Naive thymus-derived CD4-positive, alpha-beta T cell (primary cell): Measurements from ENCODE around the gene VANGL1. TPM values are rescaled to one million over a fixed set of nuclear protein-coding genes. Genes with fewer than 3 reads are reported as not detected.

Source experiments
- ATAC-seq: fragments of 150-1000 bp; cut with Tn5 transposase; 2 replicates; pipeline ENCODE4 v1.10.0; 2021; ENCODE audit warnings: mild to moderate bottlenecking, moderate library complexity
- CTCF ChIA-PET: fragments of 350-600 bp; sonication (Branson Sonifier 250); formaldehyde crosslinking; loops from one replicate; lab custom pipeline; 2021; ENCODE audit warnings: antibody characterized with exemption; lab: Charles Lee
- POLR2A ChIA-PET: fragments of 350-600 bp; sonication (Branson Sonifier 250); formaldehyde crosslinking; loops from one replicate; lab custom pipeline; 2021; ENCODE audit warnings: antibody characterized with exemption, inconsistent platforms; lab: Charles Lee
- DNase-seq, 9 donors: peaks; one replicate each; pipeline versions ENCODE4 v3.0.0 to v3.0.0-alpha.2; 2020 to 2022; ENCODE audit warnings: mixed read lengths in 1 of 9
- H3K27ac ChIP-seq: one replicate; pipeline ENCODE4 v1.7.0; 2013; ENCODE audit warnings: mild to moderate bottlenecking, low read depth, low read length, moderate library complexity
- H3K27me3 ChIP-seq, 2 donors: one replicate each; pipeline ENCODE4 v1.7.0; 2013; ENCODE audit warnings: low read length in 2 of 2, mild to moderate bottlenecking in 2 of 2, moderate library complexity in 2 of 2; ENCODE audit not compliant: control insufficient read depth in 2 of 2, insufficient read depth in 2 of 2
- H3K36me3 ChIP-seq, 3 experiments: 1 replicate in 2 of 3; 2 replicates in 1 of 3; pipeline ENCODE4 v1.7.0; 2013; ENCODE audit warnings: low read length in 3 of 3, mild to moderate bottlenecking in 3 of 3, moderate library complexity in 1 of 3; ENCODE audit not compliant: insufficient read depth in 3 of 3, control insufficient read depth in 2 of 3
- H3K4me1 ChIP-seq, 2 donors: one replicate each; pipeline ENCODE4 v1.7.0; 2013; ENCODE audit warnings: low read length in 2 of 2, mild to moderate bottlenecking in 2 of 2, moderate library complexity in 1 of 2; ENCODE audit not compliant: control insufficient read depth in 2 of 2, insufficient read depth in 2 of 2
- H3K4me3 ChIP-seq: 2 replicates; pipeline ENCODE4 v1.7.0; 2013; ENCODE audit warnings: mild to moderate bottlenecking, low read length
- H3K9me3 ChIP-seq, 3 experiments: 1 replicate in 2 of 3; 2 replicates in 1 of 3; pipeline ENCODE4 v1.7.0; 2013; ENCODE audit warnings: low read length in 3 of 3; ENCODE audit not compliant: control insufficient read depth in 2 of 3
- H3K27ac Mint-ChIP-seq, 9 donors: one replicate each; pipeline ENCODE4 v1.8.0; 2020 to 2022; ENCODE audit warnings: mixed read lengths in 9 of 9, mild to moderate bottlenecking in 8 of 9, moderate library complexity in 5 of 9, inconsistent platforms in 2 of 9
- H3K27me3 Mint-ChIP-seq, 5 donors: one replicate each; pipeline ENCODE4 v1.8.0; 2021 to 2022; ENCODE audit warnings: mixed read lengths in 5 of 5, mild to moderate bottlenecking in 1 of 5
- H3K36me3 Mint-ChIP-seq, 5 donors: one replicate each; pipeline ENCODE4 v1.8.0; 2020 to 2022; ENCODE audit warnings: mixed read lengths in 5 of 5, mild to moderate bottlenecking in 3 of 5, inconsistent platforms in 1 of 5
- H3K4me1 Mint-ChIP-seq, 7 donors: one replicate each; pipeline ENCODE4 v1.8.0; 2020 to 2022; ENCODE audit warnings: mixed read lengths in 7 of 7, mild to moderate bottlenecking in 3 of 7, inconsistent platforms in 1 of 7
- H3K4me3 Mint-ChIP-seq, 10 donors: one replicate each; pipeline ENCODE4 v1.8.0; 2020 to 2022; ENCODE audit warnings: mild to moderate bottlenecking in 10 of 10, mixed read lengths in 10 of 10, moderate library complexity in 6 of 10, inconsistent platforms in 2 of 10
- H3K9me3 Mint-ChIP-seq, 11 donors: one replicate each; pipeline ENCODE4 v1.8.0; 2020 to 2022; ENCODE audit warnings: mixed read lengths in 11 of 11, mild to moderate bottlenecking in 4 of 11, inconsistent platforms in 1 of 11, moderate library complexity in 1 of 11
- intact Hi-C, 2 donors: fragments of 100-400 bp; cut with micrococcal nuclease; formaldehyde crosslinking; loops; one replicate each; pipeline ENCODE4 v1.15.1; 2023
- polyA plus RNA-seq, 2 donors: library from polyadenylated mRNA; unstranded; fragments of 300-500 nt; fragmentation: Illumina TruSeq; gene quantifications; one replicate each; pipeline ENCODE4 v1.2.3, GENCODE V29; 2021
- total RNA-seq, 6 experiments: library from RNA in 5 of 6; stranded (reverse) in 5 of 6; gene quantifications; 1 replicate in 5 of 6; 2 replicates in 1 of 6; pipeline ENCODE4 v1.2.3 and lab custom pipeline; 2021 to 2026

Gene VANGL1
- total and polyA plus RNA-seq, 7 experiments from 2014 or later = 0.54 to 13.3 (median 1.5) TPM

- H3K36me3 ChIP-seq = no peaks in the 10 kb centered on the region
- ATAC-seq = peak; percentile 60
- Mint-ChIP-seq H3K27me3 (peaks cover 4 to 26% (median 9%) of the 10 kb centered on the region in 5 donors), H3K36me3 (peaks cover 0 to 7% (median 0%) of the 10 kb centered on the region in 5 donors), H3K27ac (no peak overlapping the region), H3K4me1 (peaks cover 5 to 14% (median 7%) of the 10 kb centered on the region in 7 donors), H3K4me3 (no peak overlapping the region), H3K9me3 (peaks cover 0 to 5% (median 0%) of the 10 kb centered on the region in 11 donors)
- peak in 4 of 9 donors; percentile 10 to 36 (median 24) for DNase-seq
- no peak overlapping the region for H3K4me3 ChIP-seq
- intact Hi-C loops = loop anchor here in 1 of 2 donors (10.0 kb wide), 1 partner anchor 857 kb away; no protein-coding TSS in a partner anchor
- no peaks in the 10 kb centered on the region for H3K9me3 ChIP-seq
- H3K27me3 ChIP-seq = peaks cover 0 to 4% of the 10 kb centered on the region in 2 donors
- H3K4me1 ChIP-seq = peaks cover 0 to 12% of the 10 kb centered on the region in 2 donors
- CTCF ChIA-PET = no interaction called here
- H3K27ac ChIP-seq = no peak overlapping the region
- POLR2A ChIA-PET = no interaction called here
Measured at GRCh38 chr1:115647507-115647906, 5.7 kb downstream of the VANGL1 start.

DNA sequence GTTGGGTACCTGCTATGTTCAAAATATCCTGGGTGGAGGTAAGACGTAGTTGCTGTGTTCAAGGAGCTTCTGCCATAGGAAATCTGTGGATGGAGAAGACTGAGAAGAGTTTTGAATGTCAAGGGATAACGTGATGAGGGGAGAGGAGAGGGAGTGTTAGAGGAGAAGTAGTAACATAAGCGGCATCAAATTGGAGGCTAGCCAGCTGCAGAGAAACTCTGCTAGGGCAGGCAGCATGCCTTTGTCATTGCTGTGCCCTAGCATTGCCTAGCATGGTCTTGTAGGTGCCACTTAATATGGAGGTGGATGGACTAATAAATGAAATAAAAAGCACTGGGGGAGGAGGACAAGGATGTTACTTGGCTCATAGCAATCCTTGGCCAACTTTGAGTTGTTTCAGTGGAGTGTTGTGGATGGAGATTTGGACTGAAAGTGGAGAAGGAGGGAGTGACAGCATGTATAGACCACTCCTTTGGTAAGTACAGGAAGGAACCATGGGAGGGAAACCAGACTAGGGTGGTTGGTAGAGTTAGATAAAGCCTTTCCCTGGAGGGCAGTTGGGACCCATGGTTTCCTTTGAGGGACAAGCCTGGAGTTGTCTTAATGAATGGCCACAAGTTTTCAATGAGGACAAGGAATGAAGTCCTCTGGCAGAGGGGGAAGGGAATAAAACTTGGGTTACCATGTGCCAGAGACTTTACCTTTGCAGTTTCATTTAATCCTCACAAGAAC, 6.3 kb downstream of the VANGL1 start:
- peaks cover under 1 to 9% (median 3%) of the 10 kb centered on the region in 7 donors for H3K4me1 Mint-ChIP-seq
- no peak overlapping the region for H3K4me3 Mint-ChIP-seq
- no peaks in the 10 kb centered on the region for H3K36me3 ChIP-seq
- H3K9me3 ChIP-seq = no peaks in the 10 kb centered on the region
- intact Hi-C loops = loop anchor here in 1 of 2 donors (10.0 kb wide), 1 partner anchor 857 kb away; no protein-coding TSS in a partner anchor
- ChIA-PET CTCF (no interaction called here), POLR2A (no interaction called here)
- no peak overlapping the region for H3K27ac ChIP-seq
- ATAC-seq (no peak), DNase-seq (no peak)
- peaks cover 4 to 22% (median 5%) of the 10 kb centered on the region in 5 donors for H3K27me3 Mint-ChIP-seq
- no peak overlapping the region for H3K4me3 ChIP-seq
- H3K27ac Mint-ChIP-seq = no peak overlapping the region
- peaks cover 0 to 7% (median 0%) of the 10 kb centered on the region in 5 donors for H3K36me3 Mint-ChIP-seq
- H3K27me3 ChIP-seq = peaks cover 0 to 1% of the 10 kb centered on the region in 2 donors
- peaks cover 0 to 9% of the 10 kb centered on the region in 2 donors for H3K4me1 ChIP-seq
- peaks cover 0 to under 1% (median 0%) of the 10 kb centered on the region in 11 donors for H3K9me3 Mint-ChIP-seq

DNA sequence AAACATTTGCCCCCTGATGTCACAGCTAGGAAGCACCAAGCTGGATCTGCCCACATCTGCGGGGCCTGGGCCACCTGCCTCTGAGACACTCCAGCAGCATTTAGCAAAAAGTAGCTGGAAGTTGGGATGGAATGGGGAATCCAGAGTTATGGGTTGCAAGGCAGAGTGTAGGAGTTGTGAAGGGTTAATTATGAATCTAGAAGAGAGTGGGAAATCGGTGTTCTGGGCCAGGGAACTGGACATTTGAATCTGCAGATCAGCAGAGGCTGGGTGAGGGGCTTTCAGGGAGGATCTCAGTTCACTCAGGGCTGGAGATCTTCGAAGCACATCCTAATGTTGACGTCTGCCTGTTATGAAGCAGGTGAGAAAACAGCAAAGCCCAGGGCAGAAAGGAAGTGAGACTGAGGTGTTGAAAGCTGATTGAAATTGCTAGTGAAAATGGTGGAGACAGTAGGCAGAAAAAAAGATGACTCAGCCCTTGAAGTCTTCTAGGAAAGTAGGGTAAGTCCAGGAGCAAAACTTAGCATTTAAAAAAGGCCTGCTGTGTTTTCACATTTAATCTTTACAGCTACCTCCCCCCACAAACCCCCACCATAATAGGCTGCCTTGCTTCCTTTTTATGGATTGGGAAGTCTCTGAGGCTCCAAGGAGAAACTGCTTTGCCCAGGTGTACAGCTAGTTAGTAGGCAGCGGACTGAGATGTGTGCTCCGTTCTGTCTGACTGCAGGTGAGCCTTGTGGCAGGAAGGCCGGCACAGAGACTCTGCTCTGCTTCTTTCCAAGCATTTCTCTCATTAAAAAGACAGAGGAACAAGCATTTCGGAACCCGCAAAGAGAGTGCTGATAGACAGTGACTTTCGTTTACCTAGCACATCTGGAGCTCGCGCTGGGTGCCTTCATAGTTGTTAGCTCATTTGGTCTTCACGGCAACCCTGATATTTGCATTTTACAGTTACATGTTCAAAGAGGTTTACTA, 7.2 kb downstream of the VANGL1 start:
- no peaks in the 10 kb centered on the region for H3K9me3 ChIP-seq
- peaks cover 0 to 17% (median 3%) of the 10 kb centered on the region in 5 donors for H3K27me3 Mint-ChIP-seq
- POLR2A ChIA-PET = no interaction called here
- peak overlapping the region in 1 of 10 donors; percentile 10 for H3K4me3 Mint-ChIP-seq
- H3K27me3 ChIP-seq = no peaks in the 10 kb centered on the region
- intact Hi-C loops = loop anchor here in 1 of 2 donors (10.0 kb wide), 1 partner anchor 856 kb away; no protein-coding TSS in a partner anchor
- no peaks in the 10 kb centered on the region for H3K36me3 ChIP-seq
- peak overlapping the region in 1 of 9 donors; percentile 48 for H3K27ac Mint-ChIP-seq
- no peak overlapping the region for H3K27ac ChIP-seq
- peaks cover 0 to 6% of the 10 kb centered on the region in 2 donors for H3K4me1 ChIP-seq
- H3K4me3 ChIP-seq = no peak overlapping the region
- H3K9me3 Mint-ChIP-seq = no peaks in the 10 kb centered on the region
- CTCF ChIA-PET = no interaction called here
- peak in 2 of 9 donors; percentile 8 to 37 for DNase-seq
- peak; percentile 31 for ATAC-seq
- H3K4me1 Mint-ChIP-seq = peaks cover 0 to 5% (median 0%) of the 10 kb centered on the region in 7 donors
- peaks cover 0 to 8% (median 0%) of the 10 kb centered on the region in 5 donors for H3K36me3 Mint-ChIP-seq

GRCh38 chr1:115649964-115650363, 8.2 kb downstream of the VANGL1 start:
- POLR2A ChIA-PET = no interaction called here
- intact Hi-C loops = loop anchor here in 1 of 2 donors (10.0 kb wide), 1 partner anchor 855 kb away; no protein-coding TSS in a partner anchor
- H3K27ac Mint-ChIP-seq = no peak overlapping the region
- Histone ChIP-seq H3K4me1 (peaks cover 0 to 6% of the 10 kb centered on the region in 2 donors), H3K4me3 (no peak overlapping the region), H3K27ac (no peak overlapping the region), H3K27me3 (no peaks in the 10 kb centered on the region), H3K36me3 (no peaks in the 10 kb centered on the region), H3K9me3 (no peaks in the 10 kb centered on the region)
- CTCF ChIA-PET = no interaction called here
- H3K9me3 Mint-ChIP-seq = no peaks in the 10 kb centered on the region
- no peak for ATAC-seq
- DNase-seq = no peak
- no peak overlapping the region for H3K4me3 Mint-ChIP-seq
- peaks cover 0 to 11% (median 0%) of the 10 kb centered on the region in 5 donors for H3K36me3 Mint-ChIP-seq
- peaks cover 0 to 6% (median 2%) of the 10 kb centered on the region in 7 donors for H3K4me1 Mint-ChIP-seq
- H3K27me3 Mint-ChIP-seq = peaks cover 0 to 9% (median 0%) of the 10 kb centered on the region in 5 donors

GRCh38 chr1:115650961-115651360, 9.2 kb downstream of the VANGL1 start:
- CTCF ChIA-PET = no interaction called here
- Histone ChIP-seq H3K36me3 (no peaks in the 10 kb centered on the region), H3K4me3 (no peak overlapping the region), H3K9me3 (no peaks in the 10 kb centered on the region), H3K27ac (no peak overlapping the region), H3K27me3 (no peaks in the 10 kb centered on the region), H3K4me1 (peaks cover 0 to 6% of the 10 kb centered on the region in 2 donors)
- H3K4me3 Mint-ChIP-seq = no peak overlapping the region
- H3K36me3 Mint-ChIP-seq = peaks cover 0 to 12% (median 0%) of the 10 kb centered on the region in 5 donors
- POLR2A ChIA-PET = no interaction called here
- H3K9me3 Mint-ChIP-seq = no peaks in the 10 kb centered on the region
- ATAC-seq (no peak), DNase-seq (no peak)
- intact Hi-C loops = no loop called here
- H3K27ac Mint-ChIP-seq = no peak overlapping the region
- H3K27me3 Mint-ChIP-seq = peaks cover 0 to 7% (median 0%) of the 10 kb centered on the region in 5 donors
- H3K4me1 Mint-ChIP-seq = peaks cover 0 to 14% (median 5%) of the 10 kb centered on the region in 7 donors

DNA sequence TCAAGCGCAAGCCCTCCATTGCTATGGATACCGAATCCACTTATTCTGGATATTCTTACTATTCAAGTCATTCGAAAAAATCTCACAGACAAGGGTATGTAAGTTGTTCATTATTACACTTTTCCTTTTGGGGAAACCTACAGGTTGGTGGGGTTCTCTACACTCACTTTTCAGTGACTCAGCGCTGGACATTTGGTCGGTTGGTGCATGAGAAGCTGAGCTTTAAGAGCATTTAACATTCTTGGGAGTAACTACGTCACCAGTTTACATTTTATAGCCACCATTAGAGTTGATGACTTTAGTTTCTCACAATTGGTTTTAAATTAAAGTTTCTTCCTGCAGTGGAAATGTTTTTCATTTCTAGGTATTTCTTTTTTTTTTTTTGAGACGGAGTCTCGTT, 9.6 kb downstream of the VANGL1 start:
- Histone ChIP-seq H3K9me3 (no peaks in the 10 kb centered on the region), H3K27me3 (no peaks in the 10 kb centered on the region), H3K4me3 (no peak overlapping the region), H3K4me1 (peaks cover 0 to 6% of the 10 kb centered on the region in 2 donors), H3K27ac (no peak overlapping the region), H3K36me3 (no peaks in the 10 kb centered on the region)
- ATAC-seq = no peak
- intact Hi-C loops = no loop called here
- no peak overlapping the region for H3K27ac Mint-ChIP-seq
- peaks cover 0 to 7% (median 0%) of the 10 kb centered on the region in 5 donors for H3K27me3 Mint-ChIP-seq
- no peak overlapping the region for H3K4me3 Mint-ChIP-seq
- POLR2A ChIA-PET = no interaction called here
- CTCF ChIA-PET = no interaction called here
- H3K36me3 Mint-ChIP-seq = peaks cover 0 to 12% (median 0%) of the 10 kb centered on the region in 5 donors
- H3K9me3 Mint-ChIP-seq = no peaks in the 10 kb centered on the region
- no peak for DNase-seq
- peaks cover 0 to 16% (median 5%) of the 10 kb centered on the region in 7 donors for H3K4me1 Mint-ChIP-seq
